Fibroblast of villous mesenchyme (primary cell): ENCODE measurements around the gene CABP7. TPM values are rescaled to one million over a fixed set of nuclear protein-coding genes. Genes with fewer than 3 reads are reported as not detected.

ENCODE experiments used
- DNase-seq: peaks from one replicate; pipeline ENCODE4 v3.0.0-alpha.2; 2010; ENCODE audit warnings: low read depth
- H3K4me3 ChIP-seq: 2 replicates; pipeline ENCODE4 v1.5.1; 2011; ENCODE audit warnings: low read depth, mild to moderate bottlenecking, low read length
- CTCF ChIP-seq: IDR thresholded peaks from 2 replicates; pipeline ENCODE4 v1.5.1; 2012; ENCODE audit warnings: low read depth, mild to moderate bottlenecking, low read length; ENCODE audit not compliant: insufficient read depth
- total RNA-seq: library from RNA; depleted of rRNA; stranded (reverse); fragments of >200 nt; gene quantifications from 2 replicates; pipeline ENCODE4 v1.2.3, GENCODE V29; 2012

The CABP7 gene
- total RNA-seq, 1 donor, result not detected

GRCh38 chr22:29689206-29689879, 30.5 kb upstream of the CABP7 start:
- no peak for TF ChIP-seq CTCF
- H3K4me3 ChIP-seq, result no peak overlapping the region
- no peak for DNase-seq

- DNase-seq, result peak; percentile 44
- no peak overlapping the region for H3K4me3 ChIP-seq
- TF ChIP-seq CTCF, result peak; percentile 75
These were observed 30.0 kb upstream of the CABP7 start for GRCh38 chr22:29689880-29690213.

- no peak overlapping the region for H3K4me3 ChIP-seq
- DNase-seq, result no peak
- no peak for TF ChIP-seq CTCF
These were observed 29.3 kb upstream of the CABP7 start for GRCh38 chr22:29690476-29690875.

- no peak overlapping the region for H3K4me3 ChIP-seq
- DNase-seq, result no peak
- no peak for TF ChIP-seq CTCF
These were observed 28.0 kb upstream of the CABP7 start for GRCh38 chr22:29691636-29692326.

GRCh38 chr22:29692327-29692640, 27.5 kb upstream of the CABP7 start:
- DNase-seq, result no peak
- H3K4me3 ChIP-seq, result no peak overlapping the region
- TF ChIP-seq CTCF, result no peak

- TF ChIP-seq CTCF, result no peak
- no peak for DNase-seq
- no peak overlapping the region for H3K4me3 ChIP-seq
These were observed 26.6 kb upstream of the CABP7 start for GRCh38 chr22:29693161-29693560.

GRCh38 chr22:29693671-29694070, 26.1 kb upstream of the CABP7 start:
- no peak for TF ChIP-seq CTCF
- no peak for DNase-seq
- H3K4me3 ChIP-seq, result no peak overlapping the region
